ENCODE data around the gene ARHGAP4.

The ARHGAP4 gene

DNA sequence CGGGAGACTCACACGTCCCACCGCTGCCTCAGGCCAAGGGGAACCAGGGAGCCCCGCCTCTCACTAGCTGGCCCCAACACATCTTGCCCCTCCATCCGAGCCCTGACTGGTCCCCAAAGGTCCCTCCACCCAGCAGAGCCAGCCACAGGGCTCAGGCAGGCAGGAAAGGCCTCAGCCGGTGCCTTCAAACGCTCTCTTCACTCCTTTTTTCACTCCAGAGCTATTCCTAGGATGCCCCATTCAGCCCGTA, 1.5 kb upstream of the ARHGAP4 start:
- DNase-seq (ENCODE audit: low spot score): no peak

DNA sequence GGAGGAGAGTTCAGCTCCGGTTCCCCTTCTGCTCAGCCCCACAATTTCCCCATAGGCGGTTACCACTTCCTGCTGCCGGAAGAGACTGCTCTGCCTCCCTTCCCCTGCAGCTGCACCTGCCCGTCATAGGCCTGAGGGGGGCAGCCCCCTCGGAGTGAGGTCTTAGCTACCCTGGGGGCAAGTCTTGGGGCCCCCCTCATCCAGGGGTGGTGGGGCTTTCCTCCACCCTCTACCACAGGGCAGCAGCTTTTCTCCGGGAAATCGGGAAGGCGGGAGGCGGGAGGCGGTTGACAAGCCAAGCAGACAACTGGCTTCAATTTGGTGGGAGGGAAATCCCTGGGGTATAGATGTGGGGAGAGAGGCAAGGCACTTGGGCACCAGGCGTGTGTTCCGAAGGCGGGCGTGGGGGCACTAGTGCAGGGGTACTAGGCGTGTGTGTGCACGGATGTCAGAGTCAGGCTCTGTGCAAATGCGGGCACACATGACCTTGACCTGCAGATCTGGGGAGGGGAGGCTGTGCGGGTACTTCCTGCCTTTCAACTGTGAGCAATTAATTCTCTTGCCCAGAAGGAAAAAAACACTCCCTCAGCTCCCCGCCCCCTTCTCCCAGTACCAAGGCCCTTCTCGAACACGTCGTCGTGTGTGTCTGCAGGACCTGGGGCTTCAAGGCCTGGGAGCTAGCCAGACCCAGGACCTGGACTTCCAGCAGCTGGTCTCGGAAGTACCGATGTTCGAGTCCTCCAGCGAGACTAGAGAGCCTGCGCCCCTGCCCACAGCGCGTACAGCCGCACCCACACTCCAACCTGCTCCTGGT, 1.0 kb upstream of the ARHGAP4 start:
- peak; percentile 87 for DNase-seq (ENCODE audit: low spot score)

DNA sequence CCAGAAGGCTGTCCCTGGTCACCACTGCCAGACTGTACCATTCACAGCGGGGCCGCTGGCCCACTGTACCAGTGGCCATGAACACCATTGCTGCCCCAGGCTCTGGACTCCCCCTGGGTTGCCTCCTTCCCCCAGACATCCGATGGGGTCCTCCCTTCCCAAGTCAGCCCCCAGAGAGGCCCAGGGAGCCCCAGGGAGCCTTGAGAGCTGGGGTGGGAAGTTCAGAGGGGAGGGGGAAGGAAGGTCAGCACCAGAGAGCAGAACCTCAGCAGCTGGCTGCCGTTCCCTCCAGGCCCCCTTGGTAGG, 441 bp upstream of the ARHGAP4 start:
- DNase-seq (ENCODE audit: low spot score): no peak

DNA sequence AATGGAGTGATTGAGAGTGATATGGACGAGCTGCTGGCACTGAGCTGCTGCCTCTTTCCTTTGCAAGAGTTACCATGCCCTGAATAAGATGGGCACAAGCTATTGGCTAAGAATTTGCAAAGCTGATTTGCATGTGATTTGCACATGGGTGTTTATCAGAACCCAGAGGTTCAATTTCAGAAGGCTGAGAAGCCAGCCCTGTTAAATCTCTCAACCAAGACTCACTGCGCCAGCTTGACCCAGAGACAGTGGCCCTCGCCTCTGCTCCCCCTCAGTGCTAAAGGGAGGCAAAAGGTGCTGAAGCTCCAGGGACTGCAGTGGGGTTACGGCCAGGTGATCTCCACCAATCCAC, 701 bp downstream of the ARHGAP4 start:
- peak; percentile 39 for DNase-seq (ENCODE audit: low spot score)

DNA sequence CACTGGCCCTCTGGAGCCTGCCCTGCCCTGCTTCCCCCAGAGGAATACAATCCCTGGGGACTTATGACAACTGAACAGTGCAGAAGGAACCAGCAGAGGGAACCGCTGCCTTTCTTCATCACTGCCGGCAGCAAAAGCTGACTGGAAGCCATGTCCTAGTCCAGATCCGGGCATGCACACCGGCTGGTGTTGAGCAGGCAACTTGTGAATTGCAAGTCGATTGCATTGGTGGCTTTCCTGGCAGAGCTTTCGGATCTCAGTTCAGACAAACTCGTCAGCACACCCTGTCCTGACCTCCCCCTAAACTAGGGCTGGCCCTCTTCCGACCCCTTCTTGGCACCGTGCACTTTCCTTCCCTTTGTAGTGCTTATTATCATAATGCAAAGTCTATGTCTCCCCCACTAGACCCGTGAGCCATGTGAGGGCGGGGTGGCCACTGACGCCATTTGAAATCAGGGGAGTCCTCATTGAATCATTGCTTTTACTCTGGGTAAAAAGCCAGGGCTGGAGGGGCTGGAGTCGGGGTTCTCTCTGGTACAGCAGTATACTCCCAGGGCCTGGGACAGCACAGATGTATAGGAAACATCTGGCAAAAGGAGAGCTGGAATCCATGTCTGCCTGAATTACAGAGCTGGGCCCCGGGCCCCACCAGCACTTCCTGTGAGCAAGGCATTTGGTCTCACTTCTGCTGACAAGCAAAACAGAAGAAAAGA, 1.8 kb downstream of the ARHGAP4 start:
- DNase-seq (ENCODE audit: low spot score): peak; percentile 46

- DNase-seq (ENCODE audit: low spot score): no peak
Measured at GRCh38 chrX:153922932-153923857, 2.9 kb downstream of the ARHGAP4 start.

DNA sequence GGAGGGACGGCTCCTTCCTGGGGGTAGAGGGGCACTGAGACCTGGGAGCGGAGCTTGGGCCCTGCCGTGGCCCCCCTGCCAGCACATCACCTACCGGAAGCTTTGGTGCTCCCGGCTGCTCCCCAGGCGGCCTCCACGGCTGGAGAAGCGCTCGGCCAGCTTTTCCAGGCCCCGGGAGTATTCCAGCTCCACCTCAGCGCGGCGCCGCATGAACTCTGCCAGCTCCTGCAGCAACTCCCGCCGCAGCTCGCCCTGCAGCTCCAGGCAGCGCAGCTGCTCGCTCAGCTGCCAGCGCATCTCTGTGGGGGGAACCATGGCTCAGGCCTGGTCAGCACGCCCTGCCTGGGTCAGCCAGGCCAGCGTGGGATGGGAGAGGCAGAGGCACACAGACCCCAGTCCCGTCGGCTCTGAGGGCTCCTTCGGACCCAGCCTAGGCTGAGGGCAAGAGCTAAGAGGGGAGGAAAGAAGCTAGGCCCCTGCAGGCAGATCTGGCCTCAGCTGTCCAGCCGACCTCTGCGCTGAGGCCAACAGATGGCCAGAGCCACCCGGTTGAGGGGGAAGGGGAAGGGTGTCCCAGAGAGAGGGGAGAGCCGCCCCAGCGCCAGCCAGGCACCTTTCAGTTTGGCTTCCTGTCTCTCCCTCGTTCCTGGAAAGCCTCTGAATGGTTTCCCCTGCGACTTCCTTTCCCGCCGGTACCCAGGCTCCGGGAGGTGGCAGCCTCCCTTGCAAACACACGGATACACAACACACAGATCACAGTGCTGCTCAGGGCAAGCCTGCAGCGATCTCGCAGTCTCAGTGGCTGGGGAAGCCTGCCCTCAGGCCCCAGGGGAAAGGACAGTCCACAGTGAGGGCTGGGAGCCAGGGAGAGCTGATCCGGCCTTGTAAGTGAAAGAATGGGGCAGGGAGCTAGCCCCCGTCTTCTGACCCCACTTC, 4.3 kb downstream of the ARHGAP4 start:
- no peak for DNase-seq (ENCODE audit: low spot score)

DNA sequence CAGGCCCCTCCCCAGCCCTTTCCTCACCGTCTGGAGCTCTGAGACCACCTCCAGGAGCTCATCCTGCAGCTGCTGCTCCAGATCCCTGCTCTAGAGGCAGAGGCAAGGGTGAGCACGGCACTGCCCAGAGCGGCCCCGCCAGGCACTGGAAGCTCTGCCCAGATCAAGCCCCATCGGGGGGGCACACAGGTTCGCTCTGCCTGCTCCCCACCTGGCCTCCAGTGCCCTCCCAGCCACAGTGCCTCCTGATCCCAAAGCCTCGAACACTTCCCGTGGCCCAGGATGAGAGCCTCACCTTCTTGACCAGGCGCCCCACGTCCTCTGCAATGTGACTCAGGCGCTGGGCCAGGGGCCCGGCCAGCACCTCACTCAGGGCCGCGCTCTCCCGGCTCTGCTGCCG, 5.0 kb downstream of the ARHGAP4 start:
- DNase-seq (ENCODE audit: low spot score): no peak

DNA sequence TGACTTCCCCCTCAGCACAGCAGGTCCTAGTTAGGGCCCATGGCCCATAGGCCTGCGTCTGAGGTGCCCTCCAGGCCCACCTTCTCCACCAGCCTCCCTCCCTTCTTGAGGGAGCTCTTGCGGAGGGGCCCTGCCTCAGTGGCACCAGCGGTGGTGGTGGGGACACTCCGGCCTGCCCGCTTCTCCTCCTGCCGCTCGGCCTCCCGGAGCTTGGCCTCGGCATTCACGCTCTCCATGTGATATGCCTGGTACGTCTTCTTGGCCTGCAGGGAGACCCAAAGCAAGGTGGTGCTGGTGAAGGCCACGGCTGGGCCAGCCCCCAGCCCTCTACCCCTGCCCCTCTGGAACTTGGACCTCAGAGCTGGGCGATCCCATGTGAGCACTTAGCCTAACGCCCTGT, 5.5 kb downstream of the ARHGAP4 start:
- no peak for DNase-seq (ENCODE audit: low spot score)

GRCh38 chrX:153919281-153919680, 6.8 kb downstream of the ARHGAP4 start:
- no peak for DNase-seq (ENCODE audit: low spot score)

GRCh38 chrX:153917869-153918268, 8.2 kb downstream of the ARHGAP4 start:
- no peak for DNase-seq (ENCODE audit: low spot score)

DNA sequence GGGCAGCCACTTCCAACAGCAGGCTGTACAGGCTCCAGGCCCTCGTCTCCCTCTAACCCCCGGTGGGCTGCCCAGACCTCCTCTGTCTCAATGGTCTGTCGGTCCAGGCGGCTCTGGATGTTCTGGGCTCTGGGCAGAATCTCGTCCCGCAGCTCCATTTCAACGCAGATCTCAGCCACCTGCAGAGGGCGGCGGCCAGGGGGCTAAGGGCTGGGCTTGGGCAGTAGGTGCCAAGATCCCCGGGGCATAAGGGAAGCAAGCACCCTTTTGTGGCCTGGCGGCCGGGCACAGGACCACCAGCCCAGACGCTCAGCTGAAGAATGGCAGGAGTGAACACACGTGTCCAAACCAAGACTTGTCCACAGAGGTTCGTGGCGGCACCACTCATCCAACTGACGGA, 12.4 kb downstream of the ARHGAP4 start:
- DNase-seq (ENCODE audit: low spot score): no peak

GRCh38 chrX:153913211-153913610, 12.9 kb downstream of the ARHGAP4 start:
- no peak for DNase-seq (ENCODE audit: low spot score)

DNA sequence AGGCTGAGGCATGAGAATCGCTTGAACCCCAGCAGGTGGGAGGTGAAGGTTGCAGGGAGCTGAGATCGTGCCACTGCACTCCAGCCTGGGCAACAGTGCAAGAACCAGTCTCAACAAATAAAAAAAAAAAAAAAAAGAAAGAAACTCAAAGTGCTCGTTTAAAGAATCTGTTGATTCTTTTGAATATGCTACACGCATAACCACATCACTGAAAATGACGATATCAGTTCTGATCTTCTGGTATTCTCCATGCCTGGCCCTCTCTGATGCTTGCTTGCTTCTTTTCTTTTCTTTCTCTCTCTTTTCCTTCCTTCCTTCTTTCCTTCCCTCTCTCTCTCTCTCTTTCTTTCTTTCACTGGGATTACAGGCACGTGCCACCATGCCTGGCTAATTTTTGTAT, 14.3 kb downstream of the ARHGAP4 start:
- DNase-seq (ENCODE audit: low spot score): no peak

DNA sequence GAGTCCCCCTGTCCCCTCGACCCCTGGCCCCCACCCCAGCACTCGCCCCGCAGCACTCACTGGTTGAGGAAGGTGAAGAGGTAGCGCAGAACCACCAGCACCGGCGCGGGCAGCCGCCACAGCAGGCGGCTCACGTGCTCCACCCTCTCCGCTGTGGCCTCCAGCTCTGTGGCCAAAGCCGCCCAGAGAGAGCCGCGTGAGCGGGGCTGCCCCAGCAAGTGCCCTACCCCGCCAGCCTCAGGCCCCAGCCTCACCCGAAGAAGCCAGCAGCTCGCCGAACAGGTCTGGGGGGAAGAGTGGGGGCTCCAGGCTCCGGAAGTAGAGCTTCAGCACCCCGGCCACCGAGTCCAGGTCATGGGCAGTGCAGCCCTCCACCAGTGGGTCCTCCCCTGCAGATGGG, 15.6 kb downstream of the ARHGAP4 start:
- DNase-seq (ENCODE audit: low spot score): no peak

DNA sequence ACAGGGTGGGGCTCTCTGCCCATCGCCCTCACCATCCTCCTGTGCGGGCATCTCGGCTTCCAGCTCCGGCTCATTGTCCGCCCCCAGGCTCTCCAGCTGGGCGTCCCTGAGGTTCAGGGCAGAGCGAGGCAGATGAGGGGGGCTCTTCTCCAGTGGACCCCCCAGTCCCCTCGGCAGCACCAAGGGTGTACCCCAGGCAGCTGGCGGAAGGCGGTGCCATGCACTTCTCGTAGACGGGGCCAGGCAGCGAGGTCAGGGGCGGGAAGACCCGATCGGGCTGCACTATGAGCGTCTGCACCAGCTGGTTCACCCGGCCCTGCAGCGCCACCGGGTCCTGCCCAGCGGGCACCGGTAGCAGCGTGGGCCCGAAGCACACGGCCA, 16.1 kb downstream of the ARHGAP4 start:
- DNase-seq (ENCODE audit: low spot score): no peak

GRCh38 chrX:153909024-153909979, 16.8 kb downstream of the ARHGAP4 start:
- no peak for DNase-seq (ENCODE audit: low spot score)

- no peak for DNase-seq (ENCODE audit: low spot score)
Measured at GRCh38 chrX:153908219-153908860, 17.7 kb downstream of the ARHGAP4 start.

DNA sequence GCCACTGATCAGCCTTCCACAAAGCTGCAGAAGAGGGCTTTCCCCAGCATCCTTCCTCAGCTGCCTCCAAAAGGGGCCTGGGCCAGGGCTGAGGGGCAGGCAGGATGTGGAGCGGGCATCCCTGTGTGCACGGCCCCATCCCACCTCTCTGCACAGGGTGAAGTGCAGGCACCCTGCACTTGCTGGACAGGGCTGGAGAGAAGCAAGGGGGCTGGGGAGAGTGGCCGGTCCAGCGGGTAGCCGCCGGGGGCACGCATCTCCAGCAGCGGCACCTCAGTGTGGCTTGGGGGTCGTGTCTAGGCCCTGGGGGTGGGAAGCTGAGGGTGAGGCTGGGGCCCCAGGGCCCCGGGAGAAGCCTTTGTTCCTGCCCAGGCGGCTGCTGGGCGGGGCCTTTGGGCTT, 18.6 kb downstream of the ARHGAP4 start:
- no peak for DNase-seq (ENCODE audit: low spot score)

- no peak for DNase-seq (ENCODE audit: low spot score)
Measured at GRCh38 chrX:153906126-153906917, 19.7 kb downstream of the ARHGAP4 start.
